Measurements from ENCODE around the gene ETS1.

Gene ETS1

DNA sequence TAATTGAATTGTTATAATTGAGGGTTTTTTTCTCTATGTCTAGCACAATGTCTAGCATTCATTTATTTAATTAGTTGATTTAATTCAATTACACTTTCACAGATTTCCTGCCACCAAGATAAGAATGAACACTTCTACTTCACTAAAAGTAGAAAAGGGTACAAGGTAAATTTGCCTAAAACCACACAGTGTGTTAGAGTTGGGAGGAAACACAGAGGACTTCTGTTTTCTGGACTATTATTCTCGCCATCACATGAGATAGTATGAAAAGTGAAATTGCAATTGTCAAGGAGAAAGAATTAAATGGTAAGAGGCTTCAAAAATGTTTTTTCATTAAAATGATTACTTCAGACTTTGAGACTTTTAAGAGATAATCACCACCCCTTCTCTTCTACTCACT is 109.5 kb downstream of the ETS1 start:
- no peak for DNase-seq (ENCODE audit: insufficient read length, low spot score)
- TF ChIP-seq, protein P1, sequence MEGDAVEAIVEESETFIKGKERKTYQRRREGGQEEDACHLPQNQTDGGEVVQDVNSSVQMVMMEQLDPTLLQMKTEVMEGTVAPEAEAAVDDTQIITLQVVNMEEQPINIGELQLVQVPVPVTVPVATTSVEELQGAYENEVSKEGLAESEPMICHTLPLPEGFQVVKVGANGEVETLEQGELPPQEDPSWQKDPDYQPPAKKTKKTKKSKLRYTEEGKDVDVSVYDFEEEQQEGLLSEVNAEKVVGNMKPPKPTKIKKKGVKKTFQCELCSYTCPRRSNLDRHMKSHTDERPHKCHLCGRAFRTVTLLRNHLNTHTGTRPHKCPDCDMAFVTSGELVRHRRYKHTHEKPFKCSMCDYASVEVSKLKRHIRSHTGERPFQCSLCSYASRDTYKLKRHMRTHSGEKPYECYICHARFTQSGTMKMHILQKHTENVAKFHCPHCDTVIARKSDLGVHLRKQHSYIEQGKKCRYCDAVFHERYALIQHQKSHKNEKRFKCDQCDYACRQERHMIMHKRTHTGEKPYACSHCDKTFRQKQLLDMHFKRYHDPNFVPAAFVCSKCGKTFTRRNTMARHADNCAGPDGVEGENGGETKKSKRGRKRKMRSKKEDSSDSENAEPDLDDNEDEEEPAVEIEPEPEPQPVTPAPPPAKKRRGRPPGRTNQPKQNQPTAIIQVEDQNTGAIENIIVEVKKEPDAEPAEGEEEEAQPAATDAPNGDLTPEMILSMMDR (IDR thresholded peaks at IDR 0.05; ENCODE audit: insufficient read depth, missing control alignments), result no peak
- no peak for FAIRE-seq

DNA sequence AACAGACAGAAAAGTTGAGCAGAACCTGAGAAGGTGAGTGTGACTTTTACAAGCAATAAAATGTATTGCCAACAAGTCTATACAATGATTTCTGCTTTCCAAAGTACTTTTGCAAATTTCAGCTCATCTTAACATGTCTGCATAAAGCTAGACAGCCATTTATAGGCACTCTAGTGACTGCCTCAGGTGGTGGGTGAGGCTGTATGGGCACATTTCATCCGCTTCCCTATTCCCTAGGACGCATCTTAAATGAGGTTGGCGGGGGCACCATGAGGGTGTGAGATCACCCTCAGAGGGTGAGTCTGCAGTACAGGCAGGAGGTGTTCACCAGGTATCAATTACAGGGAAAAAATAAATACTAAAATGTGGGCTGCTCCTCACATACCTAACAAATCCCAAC is 110.1 kb downstream of the ETS1 start:
- no peak for DNase-seq (ENCODE audit: insufficient read length, low spot score)
- FAIRE-seq, result no peak
- TF ChIP-seq, protein P1 (IDR thresholded peaks at IDR 0.05; ENCODE audit: insufficient read depth, missing control alignments), result no peak

DNA sequence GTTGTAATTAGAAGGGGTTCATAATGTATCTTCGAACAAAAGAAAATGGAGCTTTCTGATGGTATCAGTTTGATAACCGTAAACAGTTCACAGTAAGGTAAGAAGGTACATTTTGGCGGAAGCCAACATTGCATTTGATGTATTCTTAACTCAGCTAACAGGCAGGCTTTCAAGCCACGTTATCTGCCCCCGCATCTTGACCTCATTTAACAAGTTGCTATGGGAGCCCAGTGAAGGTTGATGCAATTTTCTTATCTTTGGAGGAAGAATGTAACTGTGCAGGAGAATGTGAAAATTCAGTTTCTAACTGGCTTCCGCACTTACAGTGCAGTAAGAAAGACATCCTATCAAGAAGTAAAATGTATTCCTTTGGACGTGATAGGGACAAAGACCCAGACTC is 110.6 kb downstream of the ETS1 start:
- FAIRE-seq (no peak), DNase-seq (ENCODE audit: insufficient read length, low spot score) (no peak)
- TF ChIP-seq, protein P1 (IDR thresholded peaks at IDR 0.05; ENCODE audit: insufficient read depth, missing control alignments), result no peak

DNA sequence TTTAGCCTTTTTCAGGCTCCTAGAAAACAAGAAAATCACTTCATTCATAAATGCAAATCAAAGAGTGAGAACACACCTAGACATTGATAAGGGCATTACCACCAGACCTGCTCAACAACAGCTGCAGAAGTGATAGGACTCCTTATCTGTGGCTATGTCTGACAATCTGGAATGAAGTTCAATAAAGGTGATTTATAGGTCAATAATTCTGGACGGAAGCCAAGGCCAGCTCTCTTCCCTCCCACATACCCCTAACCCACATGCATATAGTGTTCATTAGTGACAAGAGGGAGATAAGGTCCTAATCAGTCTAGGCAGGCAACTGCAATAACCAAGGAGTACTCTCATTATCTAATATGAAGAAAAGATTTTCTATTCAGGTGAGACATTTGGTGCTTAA is 111.3 kb downstream of the ETS1 start:
- DNase-seq (ENCODE audit: insufficient read length, low spot score) (no peak), FAIRE-seq (no peak)
- TF ChIP-seq, protein P1 (IDR thresholded peaks at IDR 0.05; ENCODE audit: insufficient read depth, missing control alignments), result no peak

DNA sequence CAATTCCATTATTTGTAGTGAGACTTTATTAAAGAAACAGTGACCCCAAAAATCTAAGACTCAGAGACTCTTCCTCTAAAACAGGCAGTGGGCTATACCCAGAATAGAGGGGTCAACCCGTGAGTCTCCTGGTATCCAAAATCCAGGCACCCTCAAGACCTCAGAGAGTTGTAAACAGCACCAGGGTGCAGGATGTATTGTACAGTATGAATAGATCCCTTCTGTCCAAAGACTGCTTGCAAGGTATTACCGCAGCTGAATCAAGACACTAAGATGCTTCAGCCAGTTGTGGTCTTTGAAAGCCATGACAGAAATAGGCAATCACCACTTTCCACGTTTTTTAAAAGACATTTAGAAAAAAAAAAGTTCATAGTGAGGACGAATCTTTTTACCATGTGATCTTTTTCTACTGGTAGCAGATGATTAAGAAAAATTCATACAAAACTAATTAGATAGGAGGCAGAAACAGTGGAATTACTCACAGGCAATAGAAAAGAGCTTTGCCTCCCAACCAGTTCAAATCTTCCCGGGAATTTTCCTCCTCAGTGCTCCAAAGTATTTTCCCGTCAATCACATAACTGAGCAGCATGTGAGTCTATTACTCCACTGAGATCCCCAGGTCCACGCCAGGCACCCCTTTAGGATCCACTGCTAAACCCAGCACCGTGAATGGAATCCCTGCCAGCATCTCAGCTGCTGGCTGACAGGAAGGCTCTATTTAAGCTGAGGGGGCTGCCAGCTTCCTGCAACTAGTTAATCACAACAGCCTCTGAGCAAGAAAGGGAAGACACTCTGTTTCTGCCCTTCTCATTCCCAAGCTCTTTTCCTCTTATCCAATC is 113.1 kb downstream of the ETS1 start:
- FAIRE-seq, result no peak
- DNase-seq (ENCODE audit: insufficient read length, low spot score), result no peak

DNA sequence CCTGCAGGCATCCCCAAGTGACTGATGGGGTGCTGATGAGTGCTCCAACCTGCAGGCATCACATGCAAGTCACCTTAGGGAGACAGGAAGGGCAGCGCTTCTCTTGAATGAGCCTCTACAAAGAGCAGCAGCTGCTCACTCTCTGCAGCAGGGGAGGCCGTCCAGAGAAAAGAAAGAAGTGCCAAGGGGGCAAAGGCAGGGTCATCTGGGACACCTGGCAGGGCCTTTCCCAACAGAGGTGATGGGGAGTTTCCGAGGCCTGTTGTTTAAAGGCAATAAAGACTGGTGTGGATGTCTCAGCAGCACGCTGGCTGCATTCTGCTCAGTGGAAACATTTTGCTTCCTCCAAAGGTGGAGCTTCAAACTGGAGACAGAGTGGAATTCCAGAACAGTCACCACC is 113.7 kb downstream of the ETS1 start:
- no peak for DNase-seq (ENCODE audit: insufficient read length, low spot score)
- FAIRE-seq, result no peak
- TF ChIP-seq, protein P1 (IDR thresholded peaks at IDR 0.05; ENCODE audit: insufficient read depth, missing control alignments), result no peak

More for the DNA sequence above, 113.1 kb downstream of the ETS1 start:
- TF ChIP-seq, protein P1 (IDR thresholded peaks at IDR 0.05; ENCODE audit: insufficient read depth, missing control alignments), result no peak
